B cell (primary cell): ENCODE data around the gene UGT1A5. TPM values are rescaled to one million over a fixed set of nuclear protein-coding genes. Genes with fewer than 3 reads are reported as not detected.

Experiments used
- ATAC-seq: fragments of 200-7000 bp; cut with Tn5 transposase; one replicate; pipeline ENCODE4 v1.10.0; 2021; ENCODE audit warnings: low read depth, mild to moderate bottlenecking, moderate number of reproducible peaks, moderate library complexity
- CTCF ChIA-PET: fragments of 350-600 bp; sonication (Branson Sonifier 250); formaldehyde crosslinking; loops from one replicate; lab custom pipeline; 2021; ENCODE audit warnings: antibody characterized with exemption, inconsistent platforms; lab: Charles Lee
- POLR2A ChIA-PET: fragments of 350-600 bp; sonication (Branson Sonifier 250); formaldehyde crosslinking; loops from one replicate; lab custom pipeline; 2021; ENCODE audit warnings: antibody characterized with exemption; lab: Charles Lee
- DNase-seq: peaks from one replicate; pipeline ENCODE4 v3.0.0; 2013
- H2AFZ ChIP-seq: 2 replicates; pipeline ENCODE4 v1.6.1; 2012; ENCODE audit warnings: mild to moderate bottlenecking, low read depth, low read length; ENCODE audit not compliant: insufficient read depth, poor library complexity, severe bottlenecking
- H3K27ac ChIP-seq, 2 donors: 1 replicate in 1 of 2; 2 replicates in 1 of 2; pipeline ENCODE4 v1.5.1; 2012 to 2013; ENCODE audit warnings: low read length in 2 of 2, mild to moderate bottlenecking in 2 of 2, moderate library complexity in 1 of 2
- H3K27me3 ChIP-seq, 4 experiments: fragments of 200-600 bp in 1 of 4; sonication (generic) in 1 of 4; replicated peaks in 1 of 4; 1 replicate in 2 of 4; 2 replicates in 2 of 4; pipeline versions ENCODE4 v1.6.1 to v1.7.0; 2013 to 2016; ENCODE audit warnings: low read length in 3 of 4, mild to moderate bottlenecking in 2 of 4, mixed read lengths in 1 of 4, moderate library complexity in 1 of 4; ENCODE audit not compliant: insufficient read depth in 4 of 4, control insufficient read depth in 3 of 4; ENCODE audit errors: control extremely low read depth in 1 of 4
- H3K36me3 ChIP-seq, 2 experiments: replicated peaks in 1 of 2; 1 replicate in 1 of 2; 2 replicates in 1 of 2; pipeline versions ENCODE4 v1.6.1 to v1.7.1; 2013; ENCODE audit warnings: low read length in 1 of 2; ENCODE audit not compliant: insufficient read depth in 2 of 2, control insufficient read depth in 1 of 2; ENCODE audit errors: control extremely low read depth in 1 of 2, extremely low read depth in 1 of 2
- H3K4me1 ChIP-seq, 2 donors: fragments of 200-600 bp in 1 of 2; sonication (generic) in 1 of 2; 1 replicate in 1 of 2; 2 replicates in 1 of 2; pipeline versions ENCODE4 v1.5.1 to v1.6.1; 2013 to 2017; ENCODE audit warnings: low read length in 2 of 2; ENCODE audit not compliant: control insufficient read depth in 2 of 2, insufficient read depth in 2 of 2
- H3K4me2 ChIP-seq: replicated peaks from 2 replicates; pipeline ENCODE3; 2012; ENCODE audit warnings: mild to moderate bottlenecking, low read depth, low read length; ENCODE audit not compliant: poor library complexity, severe bottlenecking
- H3K4me3 ChIP-seq, 5 experiments: fragments of 200-600 bp in 1 of 5; sonication (generic) in 1 of 5; 1 replicate in 3 of 5; 2 replicates in 2 of 5; pipeline versions ENCODE4 v1.5.1 to v1.7.0; 2011 to 2016; ENCODE audit warnings: low read length in 4 of 5, mild to moderate bottlenecking in 4 of 5, low read depth in 2 of 5, control low read depth in 1 of 5, moderate library complexity in 1 of 5; ENCODE audit not compliant: insufficient read depth in 1 of 5; ENCODE audit errors: control extremely low read depth in 1 of 5, extremely low read depth in 1 of 5
- H3K79me2 ChIP-seq: fragments of 200-600 bp; sonication (generic); one replicate; pipeline ENCODE4 v1.6.0; 2016; ENCODE audit warnings: low read length; ENCODE audit not compliant: control insufficient read depth, insufficient read depth
- H3K9ac ChIP-seq: fragments of 200-600 bp; sonication (generic); 2 replicates; pipeline ENCODE4 v1.6.1; 2017; ENCODE audit warnings: mild to moderate bottlenecking, low read length, moderate library complexity
- H3K9me3 ChIP-seq, 3 donors: one replicate each; pipeline versions ENCODE4 v1.6.1 to v1.7.1; 2013; ENCODE audit warnings: low read length in 2 of 3; ENCODE audit not compliant: control insufficient read depth in 2 of 3, insufficient read depth in 1 of 3; ENCODE audit errors: control extremely low read depth in 1 of 3
- H4K20me1 ChIP-seq: 2 replicates; pipeline ENCODE4 v1.6.0; 2012; ENCODE audit warnings: mild to moderate bottlenecking, low read length; ENCODE audit not compliant: insufficient read depth, control insufficient read depth, poor library complexity, severe bottlenecking
- H3K27ac Mint-ChIP-seq: one replicate; pipeline ENCODE4 v1.8.0; 2021; ENCODE audit warnings: mixed read lengths
- H3K27me3 Mint-ChIP-seq: one replicate; pipeline ENCODE4 v1.8.0; 2021; ENCODE audit warnings: mixed read lengths
- H3K4me1 Mint-ChIP-seq: one replicate; pipeline ENCODE4 v1.8.0; 2021; ENCODE audit warnings: mixed read lengths
- H3K4me3 Mint-ChIP-seq: one replicate; pipeline ENCODE4 v1.8.0; 2021; ENCODE audit warnings: mixed read lengths
- H3K9me3 Mint-ChIP-seq: one replicate; pipeline ENCODE4 v1.8.0; 2022; ENCODE audit warnings: mixed read lengths; ENCODE audit not compliant: insufficient read depth
- CTCF ChIP-seq: fragments of 200-600 bp; IDR thresholded peaks from one replicate; pipeline ENCODE4 v1.8.0; 2022; ENCODE audit warnings: antibody characterized with exemption, mild to moderate bottlenecking
- EZH2 ChIP-seq: IDR thresholded peaks from 2 replicates; pipeline ENCODE4 v1.6.1; 2012; ENCODE audit warnings: borderline replicate concordance, low read depth, mild to moderate bottlenecking, moderate library complexity, low read length; ENCODE audit not compliant: insufficient read depth, poor library complexity, severe bottlenecking
- WGBS: methylation state at CpG from one replicate; pipeline ENCODE4 v1.1.5; 2013; ENCODE audit warnings: missing lambda C conversion rate; ENCODE audit not compliant: insufficient coverage; 5-methylcytosine and 5-hydroxymethylcytosine counted together
- intact Hi-C: fragments of 100-400 bp; cut with micrococcal nuclease; formaldehyde crosslinking; loops from one replicate; pipeline ENCODE4 v1.10.0; 2022
- polyA plus RNA-seq: library from polyadenylated mRNA; depleted of rRNA; stranded (reverse); fragments of >200 nt; gene quantifications from 2 replicates; pipeline ENCODE4 v1.2.3, GENCODE V29; 2012
- total RNA-seq, 2 donors: library from RNA; stranded (reverse); fragments of 120-200 nt in 1 of 2; gene quantifications; 1 replicate in 1 of 2; 2 replicates in 1 of 2; pipeline versions ENCODE4 v1.2.3 to v1.2.4, GENCODE V29; 2013 to 2022

UGT1A5 gene
- total and polyA plus RNA-seq, 2 donors (not counting 1 experiment from before 2014, with no cell fraction given), result not detected

GRCh38 chr2:233819884-233820773 is 107.4 kb downstream of the UGT1A5 start:
- Mint-ChIP-seq H3K4me1 (no peaks in the 10 kb centered on the region), H3K27me3 (peaks cover 9% of the 10 kb centered on the region), H3K9me3 (no peaks in the 10 kb centered on the region), H3K4me3 (no peak overlapping the region), H3K27ac (no peak overlapping the region)
- intact Hi-C loops, result no loop called here
- H3K4me1 ChIP-seq, result no peaks in the 10 kb centered on the region
- WGBS, result 82% methylated on average over 14 of the region's 18 CpGs
- TF ChIP-seq CTCF (no peak), EZH2 (no peak)
- no peaks in the 10 kb centered on the region for H3K79me2 ChIP-seq
- H3K9ac ChIP-seq, result no peak overlapping the region
- H3K9me3 ChIP-seq, result peaks cover 0 to 6% (median 0%) of the 10 kb centered on the region in 3 donors
- no peak for ATAC-seq
- H3K36me3 ChIP-seq, result no peaks in the 10 kb centered on the region
- H3K27me3 ChIP-seq, result peaks cover 0 to 5% (median 0%) of the 10 kb centered on the region in 4 experiments
- H2AFZ ChIP-seq, result no peak overlapping the region
- H3K27ac ChIP-seq, result no peak overlapping the region
- no peaks in the 10 kb centered on the region for H4K20me1 ChIP-seq
- CTCF ChIA-PET, result no interaction called here
- POLR2A ChIA-PET, result no interaction called here
- H3K4me2 ChIP-seq, result no peak overlapping the region
- H3K4me3 ChIP-seq, result no peak overlapping the region
- DNase-seq, result no peak

DNA sequence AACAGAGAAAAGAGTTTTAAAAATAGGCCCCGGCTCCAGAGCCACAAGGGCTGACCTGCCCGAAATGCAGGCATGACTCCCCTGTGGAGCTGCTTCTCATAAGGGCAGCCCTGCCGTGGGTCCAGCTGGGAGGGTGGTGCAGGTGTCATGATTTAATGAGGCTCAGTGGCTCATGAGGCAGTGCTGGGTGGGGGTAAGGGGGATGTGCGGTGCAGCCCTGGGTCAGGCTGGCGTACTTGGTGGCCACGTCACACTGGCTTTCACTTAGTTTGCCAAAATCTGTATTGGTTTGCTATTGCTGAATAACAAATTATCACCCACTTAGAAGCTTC is 108.0 kb downstream of the UGT1A5 start:
- peaks cover 0 to 6% (median 0%) of the 10 kb centered on the region in 3 donors for H3K9me3 ChIP-seq
- Mint-ChIP-seq H3K27ac (no peak overlapping the region), H3K9me3 (peaks cover 1% of the 10 kb centered on the region), H3K4me1 (no peaks in the 10 kb centered on the region), H3K27me3 (peaks cover 8% of the 10 kb centered on the region), H3K4me3 (no peak overlapping the region)
- H3K27me3 ChIP-seq, result peaks cover 0 to 5% (median 0%) of the 10 kb centered on the region in 4 experiments
- DNase-seq (no peak), ATAC-seq (no peak)
- TF ChIP-seq EZH2, result no peak
- TF ChIP-seq CTCF, result no peak
- no peak overlapping the region for H2AFZ ChIP-seq
- H3K4me1 ChIP-seq, result no peaks in the 10 kb centered on the region
- no peak overlapping the region for H3K9ac ChIP-seq
- POLR2A ChIA-PET, result no interaction called here
- H4K20me1 ChIP-seq, result no peaks in the 10 kb centered on the region
- intact Hi-C loops, result no loop called here
- no peak overlapping the region for H3K4me2 ChIP-seq
- H3K36me3 ChIP-seq, result no peaks in the 10 kb centered on the region
- H3K27ac ChIP-seq, result no peak overlapping the region
- no peak overlapping the region for H3K4me3 ChIP-seq
- 96% methylated on average over 3 of the region's 6 CpGs for WGBS
- CTCF ChIA-PET, result no interaction called here
- no peaks in the 10 kb centered on the region for H3K79me2 ChIP-seq
